ENCODE results near the gene TNPO1. TPM values are rescaled to one million over a fixed set of nuclear protein-coding genes. Genes with fewer than 3 reads are reported as not detected.

Gene TNPO1
- total and polyA plus RNA-seq, 9 of the 15 experiments (the other 6 are each of a cell fraction or from before 2014, with no cell fraction given) = 20.8 to 176 (median 97.9) TPM

- Histone ChIP-seq H3K9me3 (replicated peaks; ENCODE audit: control insufficient read depth, insufficient read depth, low read depth, low read length) (no peaks in the 10 kb centered on the region), H3K9me1 (ENCODE audit: control insufficient read depth, insufficient read depth, low read length) (no peaks in the 10 kb centered on the region), H3K27ac (ENCODE audit: extremely low read depth, low read depth, low read length) (no peak overlapping the region), H3K79me2 (ENCODE audit: control insufficient read depth, insufficient read depth, low read length) (no peaks in the 10 kb centered on the region), H3K36me3 (ENCODE audit: control insufficient read depth, insufficient read depth, low read length) (no peaks in the 10 kb centered on the region), H3K4me3 (no peak overlapping the region), H4K20me1 (replicated peaks; ENCODE audit: control insufficient read depth, insufficient read depth, low read length) (no peaks in the 10 kb centered on the region), H3K27me3 (ENCODE audit: control insufficient read depth in 2 of 2, insufficient read depth in 2 of 2, low read length in 2 of 2) (no peaks in the 10 kb centered on the region), H2AFZ (ENCODE audit: low read depth, low read length) (peak overlapping the region; percentile 20; the same call in 1 of the 2 replicates), H3K4me2 (ENCODE audit: insufficient read depth, low read length) (no peak overlapping the region), H3K9ac (ENCODE audit: insufficient read depth in 1 of 2, low read depth in 2 of 2, low read length in 2 of 2) (no peak overlapping the region), H3K4me1 (replicated peaks in 1 of 2; ENCODE audit: control insufficient read depth in 2 of 2, insufficient read depth in 2 of 2, low read length in 2 of 2) (peaks cover 4 to 9% of the 10 kb centered on the region in 2 experiments; a peak in 3 of 5 replicates)
- FAIRE-seq (no peak), DNase-seq (ENCODE audit: extremely low read depth in 1 of 4, low spot score in 3 of 4) (no peak), ATAC-seq (peak; percentile 46; the same call in 2 of the 3 replicates)
- ChIA-PET POLR2A (no interaction called here), CTCF (ENCODE audit: low intra/inter-chr PET ratio) (no interaction called here)
- intact Hi-C loops (cut with micrococcal nuclease) (no loop called here), in situ Hi-C loops (cut with MboI) (no loop called here)
- no TSS peak for BruUV-seq (replicated peaks)
- WGBS (ENCODE audit: insufficient coverage, low coverage, missing lambda C conversion rate) = 34% methylated on average over 4 of the region's 4 CpGs
- TF ChIP-seq ZNF407 (IDR thresholded peaks at IDR 0.05; ENCODE audit: low read depth) (no peak), HIVEP1 (CRISPR knock-in tag; IDR thresholded peaks at IDR 0.05) (no peak), MAFG (tag; conservative IDR thresholded peaks at IDR 0.05) (peak; percentile 54; the same call in 1 of the 2 replicates), SMARCA4 (IDR thresholded peaks at IDR 0.05) (no peak), CHD2 (IDR thresholded peaks at IDR 0.05; ENCODE audit: low read depth, low read length) (no peak), C11orf30 (IDR thresholded peaks at IDR 0.05; ENCODE audit: low read depth) (peak; percentile 73), MAFF (IDR thresholded peaks at IDR 0.05; ENCODE audit: low read length) (0 out of 2 replicates have a peak, but pooled peaks have one; percentile 24), TCF7 (IDR thresholded peaks at IDR 0.05; ENCODE audit: borderline replicate concordance) (no peak), SAFB2 (IDR thresholded peaks at IDR 0.05; ENCODE audit: borderline replicate concordance, low read depth, low read length, severe bottlenecking) (no peak), RREB1 (CRISPR knock-in tag; IDR thresholded peaks at IDR 0.05) (no peak)
These were observed 123.6 kb downstream of the TNPO1 start for GRCh38 chr5:72940082-72940481.
